Effector CD8-positive, alpha-beta T cell (primary cell): ENCODE data around the gene SNPH.

Experiments
- DNase-seq: peaks from one replicate; lab custom pipeline; 2025; lab: John Stamatoyannopoulos, UW

SNPH gene

DNA sequence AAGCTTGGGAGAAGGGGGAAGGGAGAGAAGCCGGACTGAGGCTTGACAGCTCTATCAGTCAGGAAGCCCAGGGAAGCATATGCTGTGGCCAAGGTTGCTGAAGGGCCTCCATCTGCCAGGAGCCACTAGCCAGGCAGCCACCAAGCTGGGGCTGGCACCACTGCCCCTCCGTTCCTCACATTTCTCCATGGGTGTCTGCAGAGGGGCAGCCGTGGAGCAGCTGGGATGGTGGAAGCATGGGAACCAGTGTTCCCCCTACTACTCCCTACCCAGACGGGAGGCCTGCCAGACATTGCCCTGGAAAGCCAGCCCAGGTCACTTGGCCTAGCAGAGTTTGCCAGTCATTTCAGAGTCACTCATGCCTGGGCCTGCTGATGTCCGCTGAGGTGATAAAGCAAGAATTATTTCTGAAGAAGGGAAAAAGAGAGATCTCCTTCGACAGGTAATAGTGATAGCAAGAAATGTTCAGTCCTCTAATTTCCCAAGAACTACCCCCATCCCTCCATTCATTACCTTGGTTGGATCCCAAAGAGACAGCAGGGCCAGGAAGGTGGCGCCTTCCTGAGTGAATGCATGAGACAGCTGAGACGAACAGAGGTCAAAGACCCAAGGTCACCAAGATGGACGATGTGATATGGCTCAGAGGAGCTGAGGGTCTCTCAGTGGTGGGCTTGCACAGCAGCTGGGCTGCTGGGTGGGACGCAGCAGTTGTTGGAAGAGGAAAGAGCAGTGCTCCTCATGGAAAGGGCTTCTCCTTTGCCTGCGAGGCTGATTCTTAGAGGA is 21.9 kb downstream of the SNPH start:
- no peak for DNase-seq

DNA sequence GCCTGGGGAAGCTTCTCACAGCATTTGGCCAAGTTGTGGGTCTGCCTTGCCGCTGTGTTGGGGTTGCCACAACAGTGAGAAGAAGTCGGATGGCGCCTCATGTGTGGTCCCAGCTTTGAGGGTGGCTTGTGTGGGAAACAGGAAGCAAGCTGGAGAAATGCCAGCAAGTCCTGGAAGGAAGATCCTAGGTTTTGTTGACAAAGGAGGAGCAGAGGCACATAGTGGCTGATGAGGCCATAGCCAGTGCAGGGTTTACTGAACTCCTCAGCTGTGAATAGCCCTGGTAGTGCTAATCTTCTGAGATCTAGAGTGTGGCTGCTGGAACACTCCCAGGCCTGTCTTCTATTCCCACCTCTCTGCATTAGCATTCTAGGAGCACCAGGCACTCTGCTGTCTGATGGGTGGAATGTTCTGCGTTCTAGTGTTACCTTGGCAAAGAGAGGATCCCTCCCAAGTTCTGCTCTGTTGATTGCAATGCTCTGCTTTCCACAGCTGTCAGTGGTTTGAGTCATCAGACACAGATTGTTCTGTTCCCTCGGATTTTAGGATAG is 25.2 kb downstream of the SNPH start:
- no peak for DNase-seq

DNA sequence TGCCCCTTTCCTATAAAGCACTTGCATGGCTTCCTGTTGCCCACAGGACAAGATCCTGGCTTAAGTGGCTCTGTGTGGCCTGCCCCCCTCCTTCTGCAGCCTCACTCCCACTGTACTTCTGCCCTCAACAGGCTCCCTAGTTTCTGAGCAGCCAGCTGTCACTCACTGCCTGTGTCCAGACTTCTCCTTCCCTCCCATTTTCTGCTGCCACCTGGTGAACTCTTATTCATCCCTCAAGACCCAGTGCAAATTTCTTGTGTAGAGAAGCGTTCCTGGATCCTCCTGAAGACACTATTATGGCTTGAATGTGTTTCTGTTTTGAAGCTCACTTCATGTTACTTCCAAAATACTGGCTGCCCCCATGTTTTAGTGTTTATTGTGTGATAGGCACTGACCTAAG is 26.5 kb downstream of the SNPH start:
- no peak for DNase-seq

DNA sequence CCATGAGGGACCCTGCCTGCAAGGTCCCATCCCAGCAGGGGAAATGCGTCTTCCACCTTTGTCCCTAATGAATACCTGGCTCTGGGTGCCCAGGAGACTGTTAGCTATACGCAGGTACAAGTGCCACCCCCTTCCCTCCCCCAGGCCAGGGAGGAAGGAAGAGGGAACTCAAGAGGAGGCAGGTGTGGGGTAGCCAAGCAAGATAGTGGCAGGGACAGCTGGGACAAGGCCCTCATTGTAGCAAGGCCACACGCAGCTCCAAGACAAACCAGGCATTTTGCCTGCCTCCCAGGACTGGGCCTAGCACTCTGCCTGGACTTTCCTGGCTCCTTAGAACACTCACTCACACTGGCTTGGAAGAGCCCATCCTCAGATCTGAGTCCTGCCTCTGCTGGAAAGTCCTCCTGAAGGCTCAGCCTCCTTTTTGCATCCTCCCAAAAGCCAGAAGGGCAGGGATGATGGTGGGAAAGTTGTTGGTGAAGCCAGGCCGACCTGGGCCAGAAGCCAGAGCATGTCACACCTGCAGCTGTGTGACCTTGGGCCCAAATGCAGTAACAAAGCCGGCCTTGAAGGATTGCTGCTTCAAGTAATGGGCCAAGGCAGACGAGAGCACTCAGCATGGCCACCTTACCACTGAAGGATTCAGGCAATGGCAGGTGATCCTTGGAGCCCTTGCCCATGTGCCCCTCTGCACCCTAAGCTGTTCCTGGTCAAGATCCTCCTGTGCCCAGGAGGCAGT is 27.7 kb downstream of the SNPH start:
- no peak for DNase-seq

DNA sequence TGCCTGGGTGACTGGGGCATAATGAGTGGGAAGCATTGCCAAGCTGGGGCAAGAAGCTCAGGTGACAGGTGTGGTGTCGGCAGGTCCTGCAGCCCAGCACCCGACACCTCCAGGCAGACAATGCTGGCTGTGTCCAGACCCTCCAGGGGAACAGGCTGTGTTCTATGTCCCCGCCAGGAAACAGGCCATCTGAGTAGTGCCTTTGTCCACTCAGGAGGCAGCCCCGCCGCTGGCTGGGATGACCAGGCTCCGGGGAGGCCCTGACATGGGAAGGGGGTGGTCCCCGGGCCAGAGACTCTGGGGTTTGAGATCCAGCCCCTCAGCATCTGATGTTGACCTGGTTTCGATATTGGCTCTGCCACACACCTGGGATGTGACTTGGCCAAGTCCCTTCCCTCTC is 28.4 kb downstream of the SNPH start:
- DNase-seq, result no peak

DNA sequence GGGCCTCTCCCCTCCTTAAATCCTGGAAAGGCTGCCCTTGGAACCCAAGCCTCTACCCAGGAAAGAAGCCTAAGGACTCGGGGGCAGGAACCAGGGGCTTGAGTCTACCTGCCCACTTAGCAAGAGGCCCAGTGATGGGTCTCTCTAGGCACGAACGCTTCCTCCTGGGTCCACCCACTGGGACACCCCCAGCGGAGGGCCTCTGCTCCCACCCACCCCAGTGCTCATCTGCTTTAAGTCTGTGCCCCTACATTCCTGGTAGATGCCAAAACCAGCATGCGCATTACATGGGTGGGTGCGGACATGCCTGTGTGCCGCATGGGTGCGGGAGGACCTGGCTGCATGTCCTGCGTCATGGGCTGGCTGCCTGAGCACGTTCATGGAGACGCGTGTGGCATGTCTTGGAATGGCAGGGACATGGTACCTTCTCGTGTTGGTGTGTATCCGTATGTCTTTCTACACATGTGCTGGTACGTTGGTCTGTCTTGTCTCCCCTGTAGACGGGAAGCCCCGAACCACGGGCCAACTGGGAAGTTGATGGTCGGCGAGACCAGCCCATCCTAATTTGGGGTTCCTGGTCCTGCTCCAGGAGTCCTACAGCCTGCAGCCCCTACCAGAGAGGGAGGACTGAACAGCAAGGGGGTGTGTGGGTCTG is 29.3 kb downstream of the SNPH start:
- no peak for DNase-seq

DNA sequence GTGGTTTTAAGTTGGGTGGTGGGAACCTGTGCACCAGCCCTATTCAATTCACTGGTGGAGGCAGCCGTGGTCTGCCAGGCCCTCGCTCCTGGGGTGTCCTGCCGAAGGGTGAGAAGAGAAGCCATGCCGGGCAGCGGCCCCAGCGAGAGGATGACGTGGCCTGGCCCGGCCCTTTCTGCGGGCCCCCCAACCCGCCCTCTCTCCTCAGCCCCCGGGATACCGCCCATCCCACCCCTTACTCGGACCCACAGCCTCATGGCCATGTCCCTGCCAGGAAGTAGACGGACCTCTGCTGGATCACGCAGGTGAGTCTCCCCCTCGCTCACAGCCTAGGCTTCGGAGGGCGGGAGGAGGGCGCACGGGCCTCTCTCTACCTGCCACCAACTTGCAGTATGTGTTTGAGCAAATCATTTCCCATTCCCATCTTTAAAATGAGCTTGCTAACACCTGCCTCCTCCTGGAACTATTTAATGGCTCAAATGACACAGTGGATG is 30.1 kb downstream of the SNPH start:
- DNase-seq, result no peak

DNA sequence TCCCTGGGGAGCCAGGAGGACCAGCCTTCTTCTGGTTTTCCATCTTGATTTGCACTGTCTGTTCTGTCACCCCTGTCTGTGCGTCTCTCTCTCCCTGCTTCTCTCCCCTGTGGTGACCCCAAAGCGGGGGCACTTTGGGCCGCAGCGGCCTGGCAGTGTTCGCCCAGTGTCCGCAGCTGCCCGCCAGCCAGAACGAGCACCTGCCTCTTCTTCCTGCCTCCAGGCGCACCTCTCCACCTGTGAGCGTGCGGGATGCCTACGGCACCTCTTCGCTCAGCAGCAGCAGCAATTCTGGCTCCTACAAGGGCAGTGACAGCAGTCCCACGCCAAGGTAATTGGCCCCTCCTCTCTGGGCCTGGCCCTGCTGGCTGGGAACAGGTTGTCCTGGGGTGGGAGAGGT is 30.8 kb downstream of the SNPH start:
- DNase-seq, result no peak

DNA sequence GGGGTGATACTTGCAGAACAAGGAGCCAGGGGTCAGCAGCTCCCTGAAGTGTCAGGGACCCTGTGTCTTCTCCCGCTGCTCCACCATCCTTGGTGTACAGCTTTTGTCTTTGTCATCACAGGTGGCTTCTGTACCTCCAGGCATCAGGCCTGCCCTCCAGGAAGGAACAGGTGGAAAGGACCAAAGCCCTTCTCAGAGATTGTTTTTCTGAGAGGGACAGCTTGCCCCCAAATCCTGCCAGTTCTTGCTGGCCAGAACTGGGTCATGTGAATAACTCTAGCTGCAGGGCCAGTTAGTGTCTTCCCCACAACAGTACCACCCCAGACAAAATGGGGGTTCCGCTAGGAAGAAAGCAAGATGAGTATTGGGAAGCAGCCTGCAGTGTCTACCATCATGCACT is 31.4 kb downstream of the SNPH start:
- no peak for DNase-seq

DNA sequence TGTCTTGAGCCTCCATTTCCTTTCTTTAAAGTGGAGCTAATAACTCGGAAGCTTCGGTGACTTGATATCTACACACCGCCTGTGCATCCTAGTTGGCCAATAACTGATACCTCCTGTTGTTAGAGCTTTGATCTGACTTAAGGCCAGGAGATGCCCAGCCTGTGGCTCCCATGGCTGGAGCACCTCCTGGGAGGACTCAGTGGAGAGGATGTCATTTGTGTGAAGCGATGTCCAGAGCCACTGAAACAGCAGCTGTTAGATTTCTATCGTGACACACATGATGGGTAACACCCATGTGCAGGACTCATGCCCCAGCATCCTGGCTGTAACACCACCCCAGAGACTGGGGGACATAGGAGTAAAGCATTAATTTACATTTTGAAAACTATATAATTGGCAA is 32.1 kb downstream of the SNPH start:
- DNase-seq, result no peak

DNA sequence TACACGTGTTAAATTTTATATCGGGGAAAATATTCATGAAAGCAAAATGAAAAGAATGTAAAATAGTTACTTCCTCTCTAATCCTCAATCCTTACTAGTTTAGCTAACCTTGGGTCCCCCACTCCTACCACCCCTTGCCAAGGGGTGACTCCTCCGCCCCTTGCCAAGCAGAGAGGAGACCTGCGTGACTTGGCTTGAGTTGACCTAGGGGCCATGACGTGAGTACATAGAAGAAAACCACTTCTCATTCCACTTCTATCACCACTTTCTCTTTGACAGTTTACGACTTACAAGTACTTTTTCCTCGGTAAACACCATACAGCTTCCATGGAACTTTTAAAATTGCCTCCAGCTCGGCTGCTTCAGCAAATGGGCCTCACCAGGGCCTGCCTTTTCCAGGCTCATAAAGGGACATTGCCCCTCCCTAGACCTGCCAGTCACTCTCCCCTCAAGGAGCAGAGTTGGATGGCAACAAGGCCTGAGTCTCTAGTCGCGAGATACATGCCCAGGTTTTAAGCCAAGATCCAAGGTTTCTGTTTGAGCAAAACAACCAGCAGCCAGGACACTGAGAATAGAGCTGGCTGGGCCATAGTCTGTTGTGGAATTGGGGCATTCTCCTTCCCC is 32.9 kb downstream of the SNPH start:
- DNase-seq, result no peak

DNA sequence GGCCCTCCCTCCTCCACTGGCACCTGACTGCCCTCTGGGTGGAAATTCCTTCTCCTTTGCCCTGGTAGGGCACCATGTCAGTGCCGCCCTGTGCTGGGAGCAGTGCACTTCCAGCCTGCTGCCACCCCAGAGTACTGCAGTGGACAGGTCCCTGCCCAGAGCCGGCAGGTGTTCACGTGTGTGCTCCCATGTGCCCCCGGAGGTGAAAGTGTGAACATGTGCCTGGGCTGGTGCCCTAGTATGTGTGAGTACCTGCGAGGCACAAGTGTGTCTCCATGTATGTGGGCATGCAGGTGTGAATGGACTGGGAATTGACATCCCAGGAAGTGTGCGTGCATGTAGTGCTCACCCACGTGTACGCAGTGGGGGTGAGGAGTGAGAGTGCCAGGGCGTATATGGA is 33.4 kb downstream of the SNPH start:
- no peak for DNase-seq

DNA sequence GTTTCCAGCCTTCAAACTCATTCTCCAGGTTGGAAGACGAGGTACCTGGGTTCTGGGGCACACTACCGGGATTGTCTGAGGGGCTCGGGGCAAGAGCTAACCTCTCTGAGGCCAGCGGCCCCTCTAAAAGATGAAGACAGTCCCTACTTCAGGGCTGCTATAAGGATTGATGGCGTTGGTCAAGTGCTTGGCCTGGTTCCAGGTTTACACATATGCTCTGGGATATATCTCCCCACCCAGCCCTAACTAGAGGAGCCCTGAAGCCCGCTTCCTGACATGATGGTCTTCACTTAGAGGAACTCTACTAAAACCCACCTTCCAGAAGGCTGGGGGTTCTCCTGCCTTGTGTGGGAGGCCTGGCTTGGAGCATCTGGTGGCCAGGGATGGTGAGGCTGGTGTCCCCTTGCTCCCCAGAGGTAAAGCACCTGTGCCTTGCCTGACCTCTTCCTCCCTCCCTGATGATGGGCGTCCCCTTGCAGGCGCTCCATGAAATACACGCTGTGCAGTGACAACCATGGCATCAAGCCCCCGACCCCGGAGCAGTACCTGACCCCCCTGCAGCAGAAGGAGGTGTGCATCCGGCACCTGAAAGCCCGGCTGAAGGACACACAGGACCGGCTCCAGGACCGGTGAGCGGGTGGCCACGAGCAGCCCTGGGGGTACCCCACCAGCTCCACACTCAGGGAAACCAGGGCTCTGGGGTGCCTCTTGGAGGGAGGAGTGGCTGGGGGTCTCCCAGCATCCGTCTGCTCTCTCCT is 34.2 kb downstream of the SNPH start:
- no peak for DNase-seq

DNA sequence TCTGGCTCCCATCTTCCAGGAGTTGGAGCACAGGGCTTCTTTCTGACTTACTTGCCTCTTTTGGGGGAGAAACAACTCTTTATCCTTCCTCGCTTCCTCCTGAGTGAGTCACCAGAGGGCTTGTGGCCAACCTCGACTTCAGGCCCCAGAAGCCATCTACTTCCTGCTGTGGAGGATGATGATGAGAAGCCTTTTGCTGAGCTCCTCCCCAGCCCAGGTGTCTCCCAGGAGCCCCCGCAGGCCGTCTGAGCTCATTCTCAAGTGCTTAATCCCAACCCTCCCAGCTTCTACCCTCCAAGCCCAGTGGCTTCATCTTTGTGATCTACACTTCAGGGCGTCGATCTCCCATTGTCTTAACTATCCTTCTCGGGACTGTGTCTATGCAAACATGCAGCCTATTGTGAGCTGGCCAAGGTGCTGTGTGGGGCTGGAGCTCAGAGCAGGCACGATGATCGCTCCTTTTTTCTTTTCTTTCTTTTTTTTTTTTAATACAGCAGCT is 35.0 kb downstream of the SNPH start:
- peak; percentile 12 for DNase-seq

DNA sequence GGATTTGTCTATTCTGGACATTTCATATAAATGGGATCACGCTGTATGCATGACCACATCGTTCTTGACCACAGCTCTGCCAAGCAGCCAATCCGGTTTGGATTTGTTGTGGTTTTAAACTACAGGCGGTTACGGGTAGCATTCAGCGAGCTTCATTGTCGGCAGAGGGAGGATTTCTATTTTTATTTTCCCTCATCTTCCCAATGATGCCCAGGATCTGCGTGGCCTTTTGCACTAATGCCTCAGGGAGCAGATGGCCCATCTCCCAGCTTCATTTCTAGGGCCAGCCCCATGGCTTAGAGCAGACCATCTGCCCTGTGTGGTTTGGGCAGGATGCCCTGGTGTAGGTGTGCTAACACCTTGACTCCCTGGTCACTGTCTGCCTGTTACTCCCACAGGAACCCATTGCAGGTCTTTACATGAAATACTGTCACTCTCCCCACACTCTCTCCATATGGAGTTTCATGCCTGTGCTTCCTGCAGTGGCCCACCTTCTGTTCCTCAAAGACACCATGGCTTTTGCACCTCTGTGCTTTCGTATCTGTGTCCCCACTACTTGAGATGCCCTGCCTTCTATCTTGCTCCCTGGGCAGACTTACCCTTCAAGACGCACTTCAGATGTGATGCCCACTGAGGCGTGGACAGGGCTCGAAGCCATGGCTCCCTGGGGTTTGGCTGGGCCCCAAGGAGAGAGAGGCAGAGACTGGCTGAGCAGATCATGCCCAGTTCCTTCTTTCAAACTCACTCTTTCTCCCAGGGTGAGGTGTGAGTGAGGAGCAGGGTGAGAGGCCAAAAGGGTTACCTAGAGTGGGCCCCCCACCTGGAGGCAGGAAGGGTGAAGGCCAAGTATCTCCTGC is 36.8 kb downstream of the SNPH start:
- no peak for DNase-seq

DNA sequence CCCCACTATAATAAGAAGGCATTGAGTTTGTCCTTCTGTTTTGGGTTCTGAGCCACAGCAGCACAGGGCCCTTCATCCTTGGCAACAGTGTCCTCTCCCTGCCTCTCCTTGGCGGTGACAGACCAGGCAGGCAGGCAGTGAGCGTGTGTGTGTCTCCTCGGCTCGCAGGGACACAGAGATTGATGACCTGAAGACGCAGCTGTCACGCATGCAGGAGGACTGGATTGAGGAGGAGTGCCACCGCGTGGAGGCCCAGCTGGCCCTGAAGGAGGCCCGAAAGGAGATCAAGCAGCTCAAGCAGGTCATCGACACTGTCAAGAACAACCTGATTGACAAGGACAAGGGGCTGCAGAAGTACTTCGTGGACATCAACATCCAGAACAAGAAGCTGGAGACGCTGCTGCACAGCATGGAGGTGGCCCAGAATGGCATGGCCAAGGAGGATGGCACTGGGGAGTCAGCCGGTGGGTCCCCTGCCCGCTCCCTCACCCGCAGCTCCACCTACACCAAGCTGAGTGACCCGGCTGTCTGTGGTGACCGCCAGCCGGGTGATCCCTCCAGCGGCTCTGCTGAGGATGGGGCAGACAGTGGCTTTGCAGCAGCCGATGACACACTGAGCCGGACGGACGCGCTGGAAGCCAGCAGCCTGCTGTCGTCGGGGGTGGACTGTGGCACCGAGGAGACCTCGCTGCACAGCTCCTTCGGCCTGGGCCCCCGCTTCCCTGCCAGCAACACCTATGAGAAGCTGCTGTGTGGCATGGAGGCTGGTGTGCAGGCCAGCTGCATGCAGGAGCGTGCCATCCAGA is 38.8 kb downstream of the SNPH start:
- no peak for DNase-seq

DNA sequence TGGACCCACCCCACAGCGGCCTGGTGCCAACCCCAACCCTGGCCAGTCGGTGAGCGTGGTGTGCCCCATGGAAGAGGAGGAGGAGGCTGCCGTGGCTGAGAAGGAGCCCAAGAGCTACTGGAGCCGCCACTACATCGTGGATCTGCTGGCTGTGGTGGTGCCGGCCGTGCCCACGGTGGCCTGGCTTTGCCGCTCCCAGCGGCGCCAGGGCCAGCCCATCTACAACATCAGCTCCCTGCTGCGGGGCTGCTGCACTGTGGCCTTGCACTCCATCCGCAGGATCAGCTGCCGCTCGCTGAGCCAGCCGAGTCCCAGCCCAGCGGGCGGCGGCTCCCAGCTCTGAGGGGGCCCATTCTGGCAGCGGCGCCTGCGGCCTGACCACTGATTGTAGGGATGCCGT is 39.6 kb downstream of the SNPH start:
- no peak for DNase-seq

DNA sequence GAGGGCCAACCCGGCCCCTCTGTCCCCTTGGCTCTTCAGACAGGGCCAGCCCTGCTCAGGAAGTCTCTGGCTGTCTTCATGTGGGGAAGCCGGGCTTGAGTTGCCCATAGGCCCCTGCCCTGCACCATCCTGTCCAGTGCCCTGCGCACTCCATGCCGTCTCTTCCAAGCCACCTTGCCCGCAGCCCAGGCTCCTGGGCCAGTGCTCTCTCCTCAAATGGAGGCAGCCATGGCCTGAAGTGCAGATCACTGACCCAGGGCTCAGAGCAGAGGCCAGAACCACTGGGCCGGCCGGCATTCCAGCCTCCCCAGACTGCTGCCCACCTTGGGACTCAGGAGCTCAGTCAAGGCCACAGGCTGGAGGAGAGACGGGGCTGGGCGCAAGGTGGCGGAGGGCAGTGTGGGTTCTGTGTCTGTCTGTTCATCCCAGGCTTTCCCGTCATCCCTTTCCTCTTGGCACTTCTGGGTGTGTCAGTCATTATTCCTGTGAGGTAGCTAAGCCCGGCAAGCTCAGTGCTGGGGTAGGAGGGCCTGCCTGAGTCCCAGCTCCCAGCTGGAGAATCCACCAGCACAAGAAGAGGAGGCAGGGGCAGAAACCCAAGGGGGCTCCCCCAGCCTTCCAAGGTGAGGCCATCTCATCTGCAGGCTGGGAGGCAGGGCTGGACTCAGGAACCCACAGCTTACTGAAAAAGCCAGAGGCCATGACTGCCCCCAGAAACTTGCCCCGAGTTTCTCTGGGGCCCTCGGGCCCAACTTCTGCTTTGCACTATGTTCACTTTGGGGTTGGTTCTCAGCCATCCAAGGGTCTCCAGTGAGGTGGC is 40.4 kb downstream of the SNPH start:
- no peak for DNase-seq
